DMS153 (cell line): ENCODE measurements around the gene BEST3.
"Not testable (repeated sequence)": the region's sequence is repeated elsewhere in the genome, so short reads cannot be mapped to it uniquely, and the experiment has no call there.

Source experiments
- DNase-seq: peaks from one replicate; lab custom pipeline; 2025; lab: John Stamatoyannopoulos, UW

BEST3 gene

GRCh38 chr12:69688021-69688420, 11.1 kb downstream of the BEST3 start:
- DNase-seq, result no peak

DNA sequence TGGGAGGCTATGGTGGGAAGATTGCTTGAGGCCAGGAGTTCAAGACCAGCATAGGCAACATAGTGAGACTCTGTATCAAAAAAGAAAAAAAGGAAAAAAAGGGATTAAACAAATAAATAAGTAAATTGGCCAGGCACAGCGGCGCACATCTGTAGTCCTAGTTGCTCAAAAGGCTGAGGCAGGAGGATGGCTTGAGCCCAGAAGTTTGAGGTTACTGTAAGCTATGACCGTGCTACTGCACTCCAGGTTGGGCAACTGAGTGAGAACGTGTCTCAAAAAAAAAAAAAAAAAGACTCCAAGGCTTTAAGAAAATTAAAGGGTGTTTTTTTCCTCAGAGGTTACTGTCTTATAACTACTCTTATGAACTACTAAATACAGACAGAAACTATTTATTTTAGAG, 11.7 kb downstream of the BEST3 start:
- DNase-seq, result no peak

GRCh38 chr12:69686731-69687130, 12.4 kb downstream of the BEST3 start:
- DNase-seq, result no peak

DNA sequence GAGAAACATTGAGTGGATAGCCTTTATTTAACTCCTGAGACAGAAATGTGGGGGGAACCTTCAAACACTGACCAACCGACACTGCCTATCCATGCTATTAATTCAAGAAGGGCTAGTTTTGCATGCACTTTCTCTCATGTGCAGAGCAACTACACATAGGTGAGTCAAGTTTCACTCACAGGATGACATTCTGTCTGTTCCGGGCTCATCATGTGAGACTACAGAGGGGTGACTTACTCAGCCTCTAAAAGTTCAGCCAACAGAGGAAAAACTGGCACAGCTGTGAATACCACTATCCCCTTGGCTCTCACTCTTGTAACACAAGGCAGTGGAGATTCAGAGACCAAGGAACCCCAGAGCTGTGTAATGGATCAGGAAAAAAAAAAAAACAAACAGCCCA, 13.3 kb downstream of the BEST3 start:
- DNase-seq, result no peak

DNA sequence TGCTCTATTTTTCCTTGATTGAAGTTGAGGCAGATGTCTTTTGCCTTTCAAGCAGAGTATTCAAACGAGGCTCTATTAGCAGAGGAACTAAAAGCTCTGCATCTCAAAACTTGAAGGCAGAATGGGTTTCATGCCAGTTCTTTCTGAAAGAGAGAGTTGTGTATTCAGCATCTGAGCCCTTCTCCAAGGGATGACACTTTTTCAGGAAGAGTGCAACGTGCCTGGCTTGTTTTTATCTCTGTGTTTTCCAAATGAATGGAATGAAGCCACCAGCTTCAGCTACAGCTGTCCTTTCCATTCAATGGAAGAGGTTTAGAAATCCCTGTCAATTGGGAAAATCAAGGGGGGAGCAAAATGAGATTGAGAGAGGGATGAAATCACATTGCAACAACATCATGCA, 14.6 kb downstream of the BEST3 start:
- no peak for DNase-seq

DNA sequence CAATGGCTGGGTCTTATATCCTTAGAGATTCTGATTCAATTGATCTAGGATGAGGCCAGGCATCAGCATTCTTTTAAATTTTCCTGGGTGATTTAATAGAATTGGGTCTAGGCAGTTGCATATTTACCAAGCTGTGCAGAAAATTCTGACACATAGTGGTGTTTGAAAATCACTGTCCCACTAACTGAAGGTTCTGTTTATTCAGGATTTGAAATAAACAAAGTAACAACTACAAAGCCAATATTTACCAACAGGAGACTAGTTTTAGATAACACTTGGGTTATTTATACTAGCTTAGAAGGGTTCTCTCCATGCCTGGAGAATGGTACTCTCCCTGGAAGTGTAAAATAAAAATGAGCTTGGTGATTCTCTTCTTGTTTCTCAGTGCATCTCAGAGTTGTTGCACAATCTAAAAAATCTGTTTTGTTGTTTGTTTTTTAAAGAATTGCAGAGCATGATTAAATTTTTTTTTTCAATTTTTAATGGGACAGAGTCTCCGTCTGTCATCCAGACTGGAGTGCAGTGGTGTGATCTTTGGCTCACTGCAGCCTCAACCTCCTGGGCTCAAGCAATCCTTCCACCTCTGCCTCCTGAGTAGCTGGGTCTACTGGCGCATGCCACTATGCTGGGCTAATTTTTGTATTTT, 16.9 kb downstream of the BEST3 start:
- no peak for DNase-seq

DNA sequence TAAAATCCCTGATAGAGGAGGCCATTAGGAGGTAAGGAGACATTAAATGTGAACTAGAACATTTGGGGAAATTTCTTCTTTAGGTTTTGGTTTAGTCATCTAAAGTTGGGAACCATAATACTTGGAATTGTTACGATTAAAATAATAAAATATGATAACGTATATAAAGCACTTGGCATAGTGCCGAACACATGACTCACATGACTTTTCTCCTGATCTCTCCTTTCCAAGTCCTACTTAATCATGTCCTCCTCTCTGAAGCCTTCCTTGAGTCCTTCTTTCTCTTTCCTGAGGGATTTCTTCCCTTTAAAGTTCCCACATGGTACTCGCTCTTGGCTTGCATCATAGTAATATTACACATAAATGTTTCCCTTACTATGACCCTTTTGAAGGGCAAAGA, 20.0 kb downstream of the BEST3 start:
- no peak for DNase-seq

DNA sequence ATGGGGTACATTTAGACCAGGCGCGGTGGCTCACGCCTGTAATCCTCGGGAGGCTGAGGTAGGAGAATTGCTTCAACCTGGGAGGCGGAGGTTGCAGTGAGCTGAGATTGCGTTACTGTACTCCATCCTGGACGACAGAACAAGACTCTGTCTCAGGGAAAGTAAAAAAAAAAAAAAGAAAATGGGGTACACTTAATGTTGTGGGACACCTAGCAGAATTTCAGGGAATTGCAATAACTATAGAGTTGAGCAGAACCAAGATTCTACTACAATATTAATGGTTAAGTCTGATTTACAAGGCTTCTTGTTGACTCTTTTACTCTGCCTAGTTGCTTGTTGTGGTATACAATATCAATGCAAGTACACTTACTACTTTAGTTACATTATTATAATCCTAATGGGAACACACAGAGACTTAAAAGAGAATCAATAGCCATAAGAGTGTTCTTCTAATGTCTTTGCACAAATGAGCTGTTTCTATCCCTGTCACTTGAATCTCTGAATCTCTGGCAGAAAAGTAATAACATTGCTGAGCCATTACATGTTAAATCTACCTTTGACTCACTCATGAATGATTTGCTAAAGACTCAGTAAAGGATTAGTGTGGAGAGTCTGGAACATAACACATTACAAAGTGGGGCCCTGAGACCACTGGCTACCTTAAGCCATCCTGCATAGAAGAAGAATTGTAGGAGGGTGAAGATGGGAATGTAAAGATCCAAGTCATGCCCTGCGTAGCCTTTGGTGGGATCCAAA, 22.7 kb downstream of the BEST3 start:
- DNase-seq, result no peak

- no peak for DNase-seq
Observed at GRCh38 chr12:69672195-69672594, 26.9 kb downstream of the BEST3 start.

DNA sequence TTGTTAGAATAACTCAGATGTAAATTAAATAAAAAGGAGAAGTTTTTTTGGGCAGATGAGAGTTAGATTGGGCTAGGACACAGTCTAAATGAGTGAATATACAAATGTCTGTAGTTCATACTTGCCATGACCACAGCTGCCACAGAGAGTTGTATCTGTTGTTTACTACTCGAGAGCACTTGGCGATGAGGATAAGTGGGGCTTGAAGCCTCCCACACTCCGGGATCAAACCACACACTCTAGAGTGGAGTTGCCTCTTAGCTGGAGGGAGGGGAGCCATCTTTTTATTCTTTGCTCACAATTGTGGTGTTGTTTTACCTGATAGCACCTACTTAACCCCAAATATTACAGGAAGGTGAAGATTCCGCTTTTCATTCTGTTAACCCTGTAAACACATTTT, 27.5 kb downstream of the BEST3 start:
- DNase-seq, result no peak

DNA sequence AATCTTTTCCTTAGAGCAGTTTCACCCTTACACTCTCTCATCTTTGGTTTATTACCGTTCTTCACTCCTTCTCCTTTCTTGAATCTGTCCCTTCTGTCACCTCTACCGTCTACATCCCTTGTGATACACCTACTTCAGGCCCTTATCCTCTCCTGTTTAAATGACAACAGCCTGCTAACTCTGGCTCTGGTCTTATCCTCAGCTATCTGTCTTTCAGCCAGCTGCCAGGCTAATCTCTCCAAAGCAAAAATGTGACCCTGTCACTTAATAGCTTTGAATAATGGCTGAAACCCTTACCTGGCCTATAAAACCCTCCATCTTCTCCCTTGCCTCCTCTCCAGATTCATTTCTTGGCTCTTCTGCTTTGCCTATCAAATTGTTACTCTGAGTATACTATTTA, 32.3 kb downstream of the BEST3 start:
- no peak for DNase-seq

DNA sequence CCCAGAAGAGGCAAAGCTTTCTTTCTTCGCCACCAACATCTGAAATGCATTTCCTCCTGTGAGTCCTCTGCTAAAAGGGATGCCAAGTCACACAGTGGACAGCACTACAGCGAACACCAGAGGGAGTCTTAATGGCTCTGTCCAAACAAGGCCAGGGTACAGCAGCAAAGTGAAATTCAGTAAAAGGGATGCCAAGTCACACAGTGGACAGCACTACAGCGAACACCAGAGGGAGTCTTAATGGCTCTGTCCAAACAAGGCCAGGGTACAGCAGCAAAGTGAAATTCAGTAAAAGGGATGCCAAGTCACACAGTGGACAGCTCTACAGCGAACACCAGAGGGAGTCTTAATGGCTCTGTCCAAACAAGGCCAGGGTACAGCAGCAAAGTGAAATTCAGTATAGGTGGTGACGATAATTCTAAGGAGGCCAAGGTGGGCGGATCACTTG, 34.1 kb downstream of the BEST3 start:
- DNase-seq, result not testable (repeated sequence)

GRCh38 chr12:69663726-69664125, 35.4 kb downstream of the BEST3 start:
- no peak for DNase-seq

GRCh38 chr12:69662764-69663163, 36.3 kb downstream of the BEST3 start:
- no peak for DNase-seq

- no peak for DNase-seq
Observed at GRCh38 chr12:69661386-69661785, 37.7 kb downstream of the BEST3 start.

DNA sequence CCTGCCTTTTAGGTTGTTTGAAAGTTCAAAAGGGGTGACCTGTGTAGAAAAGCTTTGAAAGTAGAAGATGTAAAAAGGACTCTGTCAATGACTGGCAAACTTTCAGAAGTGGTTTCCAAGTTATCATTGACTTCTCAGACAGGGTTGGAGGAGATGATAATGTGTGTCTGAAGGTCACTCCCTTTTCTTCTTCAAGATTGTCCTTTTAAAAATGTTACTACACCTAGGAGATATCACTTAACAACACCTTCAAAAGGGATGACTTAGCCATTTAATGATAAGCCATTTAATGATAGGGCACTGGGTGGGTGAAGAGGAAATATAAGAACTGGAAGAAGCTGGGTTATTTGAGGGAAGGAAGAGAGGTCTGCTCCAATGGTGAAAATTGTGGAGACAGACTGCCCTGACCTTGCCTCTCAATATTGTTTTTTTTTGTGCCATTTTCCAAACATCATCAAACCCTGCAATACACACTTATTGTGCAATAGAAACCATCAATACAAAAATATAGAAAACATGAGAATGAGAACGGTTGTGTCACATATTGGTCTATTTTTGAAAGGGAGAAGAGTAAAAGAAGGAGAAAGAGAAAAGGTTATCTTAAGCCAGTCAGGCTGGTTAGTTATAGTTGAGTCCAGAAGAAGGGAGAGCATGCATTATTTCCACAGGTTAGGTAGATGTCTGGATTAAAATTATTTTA, 38.8 kb downstream of the BEST3 start:
- DNase-seq, result no peak

DNA sequence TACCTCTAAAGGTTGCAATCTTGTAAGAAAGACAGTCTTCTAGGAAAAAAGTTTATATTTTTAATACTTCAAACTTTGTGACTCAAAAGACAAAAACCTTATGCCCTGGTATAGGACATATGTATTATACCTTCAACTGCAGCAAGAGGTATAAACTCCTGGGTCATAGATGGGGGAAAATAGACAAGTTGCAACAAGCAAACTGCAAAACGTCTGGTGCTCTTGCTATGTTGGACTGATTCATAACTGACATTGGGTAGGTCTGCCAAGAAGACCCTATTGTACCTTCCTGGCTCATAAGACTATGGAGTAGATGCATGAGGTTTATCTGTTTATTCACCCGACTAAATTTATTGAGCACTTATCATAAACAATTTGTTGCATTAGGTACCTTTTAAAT, 40.9 kb downstream of the BEST3 start:
- DNase-seq, result no peak

DNA sequence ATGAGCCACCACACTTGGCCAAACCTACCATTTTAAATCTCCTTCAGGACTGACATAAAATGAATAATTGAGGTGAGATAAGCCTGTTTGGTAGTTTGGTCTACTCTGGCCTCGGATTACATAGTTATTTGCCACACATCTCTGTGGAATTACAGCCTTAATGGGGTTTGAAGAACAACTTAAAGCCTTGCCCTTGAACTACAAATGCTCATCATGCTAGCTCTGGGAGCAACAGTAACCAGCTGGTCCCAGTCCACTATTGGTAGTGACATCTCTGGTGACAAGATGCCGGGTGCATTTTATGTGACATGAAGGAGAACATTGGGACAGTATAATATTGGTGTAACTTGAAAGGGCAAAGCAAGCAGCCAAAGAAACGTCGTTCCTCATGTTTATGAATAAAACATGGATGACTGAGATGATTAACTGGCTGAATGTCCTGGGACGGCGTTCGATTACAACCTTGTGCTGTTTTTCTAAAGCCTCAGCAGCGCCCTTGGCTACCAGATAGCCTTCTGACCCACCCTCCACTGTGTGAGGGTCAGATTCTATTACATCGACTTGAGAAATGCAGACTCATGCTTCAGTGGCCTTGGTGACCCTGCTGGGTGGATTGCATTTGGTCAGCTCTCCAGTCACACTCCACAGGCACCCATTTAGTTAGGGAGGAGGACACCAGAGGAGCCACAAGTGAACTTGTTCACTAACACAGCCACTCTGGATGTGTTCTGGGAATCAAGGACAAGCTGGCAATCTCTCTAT, 41.5 kb downstream of the BEST3 start:
- no peak for DNase-seq

DNA sequence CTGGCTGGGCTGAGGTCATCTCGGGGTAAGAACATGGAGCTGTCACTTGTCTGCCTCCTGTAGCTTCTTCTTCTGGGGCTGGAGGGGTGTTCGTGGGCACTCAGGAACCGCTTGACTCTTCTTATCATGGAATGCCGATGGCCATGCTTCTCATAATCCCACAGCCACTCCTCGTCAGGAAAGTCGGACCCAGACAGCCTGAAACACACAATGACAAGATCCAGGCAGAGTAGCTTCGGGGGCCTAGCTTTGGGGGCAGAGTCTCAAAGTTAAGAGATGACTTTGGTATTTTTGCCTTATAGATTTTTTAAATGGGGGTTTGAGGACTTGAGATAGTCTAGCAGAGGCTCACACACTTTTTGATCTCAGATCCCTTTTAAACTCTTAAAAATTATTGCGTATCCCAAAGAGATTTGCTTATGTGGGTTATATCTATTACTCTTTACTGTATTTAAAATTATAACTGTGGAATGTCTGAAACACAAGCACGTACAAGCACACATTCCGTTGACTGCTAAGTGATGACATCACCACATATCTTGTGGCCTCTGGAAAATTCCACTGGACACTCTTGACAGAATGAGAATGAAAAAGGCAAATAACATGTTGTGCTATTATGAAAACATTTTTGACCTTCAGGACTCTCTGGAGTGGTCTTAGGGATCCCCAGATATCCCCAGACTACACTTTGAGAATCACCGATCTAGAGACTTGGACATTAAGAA, 43.3 kb downstream of the BEST3 start:
- DNase-seq, result no peak

GRCh38 chr12:69653703-69654102, 45.4 kb downstream of the BEST3 start:
- DNase-seq, result no peak

DNA sequence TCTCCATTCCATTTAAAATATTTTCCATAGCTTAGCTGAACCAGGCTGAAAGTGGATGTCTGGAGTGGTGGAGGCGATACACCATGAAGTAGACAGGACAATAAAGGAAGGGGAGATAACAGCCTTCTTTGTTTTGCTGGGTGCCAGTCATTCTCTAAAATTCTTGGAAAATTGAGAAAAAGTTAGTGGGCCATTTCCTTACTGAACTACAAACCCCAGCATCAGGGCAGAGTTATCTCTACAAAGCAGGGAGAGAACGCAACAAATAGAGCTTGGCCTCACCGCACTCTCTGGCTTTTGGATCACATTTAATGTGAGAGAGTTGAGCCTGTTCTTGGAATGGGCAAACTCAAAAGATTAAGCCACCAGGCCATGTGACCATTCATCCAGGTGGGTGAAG, 47.2 kb downstream of the BEST3 start:
- DNase-seq, result no peak

DNA sequence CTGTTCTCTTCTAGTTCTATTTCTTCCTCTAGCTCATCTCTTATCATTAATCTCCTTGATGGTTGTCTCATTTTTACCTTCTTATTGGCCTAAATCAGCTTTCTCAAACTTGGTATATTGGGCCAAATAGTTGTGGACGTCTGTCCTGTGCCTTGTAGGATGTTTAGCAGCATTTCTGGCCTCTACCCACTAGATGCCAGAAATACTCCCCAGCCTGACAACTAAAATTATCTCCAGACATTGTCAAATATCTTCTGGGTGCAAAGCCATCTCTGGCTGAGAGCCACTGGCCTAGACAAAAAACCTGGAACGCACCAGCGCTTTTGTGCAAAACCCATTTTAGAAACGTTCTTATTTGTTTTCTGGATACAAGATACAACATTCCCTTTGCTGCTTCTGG, 49.6 kb downstream of the BEST3 start:
- no peak for DNase-seq
